Adrenal gland (tissue), 12 donors: ENCODE data around the gene DARS1. TPM values are rescaled to one million over a fixed set of nuclear protein-coding genes. Genes with fewer than 3 reads are reported as not detected.

Source experiments
- DNase-seq, 7 donors: peaks; one replicate each; pipeline ENCODE4 v3.0.0-alpha.2; 2019 to 2020
- H3K27ac ChIP-seq, 5 donors: fragments of 200-600 bp; sonication (generic) in 4 of 5; 1 replicate in 3 of 5; 2 replicates in 2 of 5; pipeline versions ENCODE4 v1.5.1 to v1.8.0; 2016 to 2020; ENCODE audit warnings: mild to moderate bottlenecking in 1 of 5
- H3K27me3 ChIP-seq: fragments of 200-600 bp; 2 replicates; pipeline ENCODE4 v1.8.0; 2021
- H3K36me3 ChIP-seq, 2 donors: fragments of 200-600 bp; replicated peaks in 1 of 2; 1 replicate in 1 of 2; 2 replicates in 1 of 2; pipeline versions ENCODE4 v1.5.1 to v1.8.0; 2018 to 2022
- H3K4me1 ChIP-seq, 2 donors: fragments of 200-600 bp; replicated peaks in 1 of 2; 1 replicate in 1 of 2; 2 replicates in 1 of 2; pipeline versions ENCODE4 v1.5.1 to v1.8.0; 2018 to 2021
- H3K4me3 ChIP-seq, 4 donors: fragments of 200-600 bp; sonication (generic) in 3 of 4; one replicate each; pipeline ENCODE4 v1.5.1; 2016 to 2018
- H3K9me3 ChIP-seq, 3 donors: fragments of 200-600 bp; sonication (generic) in 1 of 3; replicated peaks in 1 of 3; 1 replicate in 2 of 3; 2 replicates in 1 of 3; pipeline versions ENCODE4 v1.5.1 to v1.8.0; 2016 to 2021
- CTCF ChIP-seq, 6 experiments: fragments of 450-650 bp in 4 of 6; fragments of 200-600 bp in 2 of 6; sonication (generic) in 1 of 6; IDR thresholded peaks; 1 replicate in 5 of 6; 2 replicates in 1 of 6; pipeline versions ENCODE4 v1.5.1 to v1.8.0; 2016 to 2021; ENCODE audit warnings: antibody characterized with exemption in 6 of 6, mild to moderate bottlenecking in 2 of 6, moderate library complexity in 1 of 6
- POLR2A ChIP-seq, 2 donors: fragments of 450-650 bp; IDR thresholded peaks; one replicate each; pipeline ENCODE4 v1.6.1; 2017; ENCODE audit warnings: antibody characterized with exemption in 2 of 2, mild to moderate bottlenecking in 2 of 2, moderate library complexity in 1 of 2
- WGBS, 4 donors: extraction: QIAGEN DNeasy Blood & Tissue Kit in 2 of 4; methylation state at CpG; one replicate each; pipeline versions ENCODE4 v1.1.5 to v1.1.7; 2013 to 2017; 5-methylcytosine and 5-hydroxymethylcytosine counted together
- intact Hi-C, 2 donors: fragments of 100-400 bp; cut with DNase I; formaldehyde crosslinking; loops; one replicate each; pipeline versions ENCODE4 v1.14.1 to v1.15.0; 2022 to 2023
- polyA plus RNA-seq, 3 donors: library from polyadenylated mRNA; stranded (reverse); fragments of 200-250 nt in 2 of 3; fragments of 350-450 nt in 1 of 3; fragmentation: Illumina TruSeq in 1 of 3; extraction: RNeasy Lipid Tissue Mini Kit (QIAGEN cat#74804) in 1 of 3; gene quantifications; one replicate each; pipeline ENCODE4 v1.2.3, GENCODE V29; 2013 to 2014
- total RNA-seq, 9 donors: library from RNA; depleted of rRNA in 4 of 9; stranded (reverse); fragments of >200 nt in 4 of 9; fragments of 120-200 nt in 1 of 9; fragmentation: NEBNext Ultra II Directional in 1 of 9; extraction: Animal tissue kit (Norgen Biotek cat#: 25700) in 1 of 9; gene quantifications; one replicate each; pipeline versions ENCODE4 v1.1.0 to v1.2.4, GENCODE V29; 2013 to 2023
- donor health status: healthy with polysubstance abuse.
- donor health status: Bipolar disorder and iron deficiency.
- donor health status: DM: yes; HTN: yes; CAD: no.
- donor health status: DM: no; HTN: no; CAD: no.
- donor health status: DM: no; HTN: no; CAD: no.
- donor health status: DM: yes; HTN: yes; CAD: no.

The DARS1 gene
- total and polyA plus RNA-seq, 12 donors, result 50.6 to 159 (median 82.9) TPM

DNA sequence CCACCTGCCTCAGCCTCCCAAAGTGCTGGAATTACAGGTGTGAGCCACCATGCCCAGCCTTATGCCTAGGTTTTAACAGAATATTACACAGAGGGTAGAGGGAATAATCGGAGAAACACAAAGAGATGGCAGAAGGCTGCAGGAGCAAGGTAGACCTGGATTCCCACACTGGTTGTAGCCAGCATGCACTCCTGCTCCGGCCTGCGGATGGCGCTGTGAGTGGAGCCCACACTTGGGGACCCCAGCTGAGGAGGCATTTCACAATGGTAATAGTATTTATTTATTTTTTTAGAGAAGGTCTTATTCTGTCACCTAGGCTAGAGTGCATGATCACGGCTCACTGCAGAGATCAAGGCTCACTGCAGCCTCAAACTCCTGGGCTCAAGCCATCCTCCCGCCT is 38.8 kb upstream of the DARS1 start:
- Histone ChIP-seq H3K4me3 (no peak overlapping the region), H3K27me3 (no peaks in the 10 kb centered on the region), H3K9me3 (no peaks in the 10 kb centered on the region), H3K36me3 (no peaks in the 10 kb centered on the region), H3K27ac (no peak overlapping the region), H3K4me1 (peaks cover 0 to 6% of the 10 kb centered on the region in 2 donors)
- TF ChIP-seq POLR2A (IDR thresholded peaks at IDR 0.05), result no peak
- no peak for TF ChIP-seq CTCF (IDR thresholded peaks at IDR 0.05)
- intact Hi-C loops, result no loop called here
- WGBS, 4 donors, result 95 to 97% (median 96%) methylated on average over 6 of the region's 6 CpGs
- no peak for DNase-seq

DNA sequence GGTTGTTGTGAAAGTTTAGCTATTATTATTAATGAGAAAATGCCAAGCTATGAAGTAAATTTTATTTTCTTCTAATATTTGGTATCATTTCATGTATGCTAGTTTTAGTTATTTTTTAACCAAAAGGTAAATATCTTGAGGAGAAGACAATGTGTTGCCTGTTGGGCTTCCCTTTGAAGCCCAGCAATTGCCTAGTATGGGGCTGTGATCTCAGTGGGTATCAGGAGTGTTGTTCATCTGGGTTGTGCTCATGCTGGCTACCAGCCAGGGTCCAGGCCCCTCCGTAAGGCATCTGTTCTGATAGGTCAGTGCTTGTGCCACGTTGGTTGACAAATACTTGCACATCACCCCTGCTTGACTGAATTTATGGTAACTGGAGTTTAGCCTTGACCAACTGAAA is 38.0 kb upstream of the DARS1 start:
- intact Hi-C loops, result no loop called here

GRCh38 chr2:136022396-136023146 is 37.1 kb upstream of the DARS1 start:
- Histone ChIP-seq H3K27ac (no peak overlapping the region), H3K27me3 (no peaks in the 10 kb centered on the region), H3K4me1 (peaks cover 0 to 6% of the 10 kb centered on the region in 2 donors), H3K4me3 (no peak overlapping the region), H3K9me3 (no peaks in the 10 kb centered on the region), H3K36me3 (no peaks in the 10 kb centered on the region)
- WGBS, 4 donors, result 66 to 74% (median 71%) methylated on average over 3 of the region's 3 CpGs
- no peak for TF ChIP-seq POLR2A (IDR thresholded peaks at IDR 0.05)
- TF ChIP-seq CTCF (IDR thresholded peaks at IDR 0.05), result no peak
- no peak for DNase-seq
- intact Hi-C loops, result no loop called here

More for the DNA sequence above, 38.0 kb upstream of the DARS1 start:
- Histone ChIP-seq H3K36me3 (no peaks in the 10 kb centered on the region), H3K9me3 (no peaks in the 10 kb centered on the region), H3K27me3 (no peaks in the 10 kb centered on the region), H3K4me1 (peaks cover 0 to 6% of the 10 kb centered on the region in 2 donors), H3K27ac (no peak overlapping the region), H3K4me3 (no peak overlapping the region)
- WGBS, 4 donors, result 78 to 86% (median 83%) methylated on average over 2 of the region's 2 CpGs
- no peak for DNase-seq
- no peak for TF ChIP-seq CTCF (IDR thresholded peaks at IDR 0.05)
- no peak for TF ChIP-seq POLR2A (IDR thresholded peaks at IDR 0.05)

DNA sequence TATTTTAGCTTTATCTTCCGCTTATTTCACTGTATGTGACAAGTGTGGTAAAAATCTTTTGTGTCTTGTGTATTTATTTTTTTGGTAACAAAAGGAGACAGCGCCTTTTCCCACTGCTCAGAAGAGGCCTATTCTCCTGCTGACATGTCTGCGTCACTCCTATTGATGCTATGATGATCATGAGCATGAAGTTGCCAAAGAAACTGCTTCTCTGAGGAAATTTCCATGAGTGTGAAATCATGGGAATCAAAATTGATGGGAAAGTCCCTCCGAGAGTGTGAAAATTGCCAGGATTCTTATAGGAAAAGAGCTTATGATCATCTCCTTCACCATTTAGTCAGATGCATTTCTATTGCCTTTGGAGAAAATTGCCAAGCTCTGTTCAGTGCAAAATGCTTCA is 36.5 kb upstream of the DARS1 start:
- Histone ChIP-seq H3K27me3 (no peaks in the 10 kb centered on the region), H3K27ac (no peak overlapping the region), H3K4me1 (peaks cover 0 to 6% of the 10 kb centered on the region in 2 donors), H3K36me3 (no peaks in the 10 kb centered on the region), H3K4me3 (no peak overlapping the region), H3K9me3 (no peaks in the 10 kb centered on the region)
- TF ChIP-seq CTCF (IDR thresholded peaks at IDR 0.05), result no peak
- no peak for TF ChIP-seq POLR2A (IDR thresholded peaks at IDR 0.05)
- DNase-seq, result no peak
- intact Hi-C loops, result no loop called here
- 94 to 98% (median 98%) methylated on average over 4 of the region's 4 CpGs for WGBS, 4 donors
